H1 (cell line): ENCODE data around the gene GRIP1.

ENCODE experiments used
- EZH2 ChIP-seq: fragments of 200-600 bp; sonication (generic); IDR thresholded peaks from 2 replicates; pipeline ENCODE4 v1.7.1; 2012; ENCODE audit warnings: low read depth, mild to moderate bottlenecking, moderate library complexity, low read length, inconsistent platforms; ENCODE audit not compliant: severe bottlenecking
- SIN3A ChIP-seq, 2 experiments: IDR thresholded peaks in 1 of 2; conservative IDR thresholded peaks in 1 of 2; 2 replicates each; pipeline ENCODE4 v1.6.1; 2011 to 2012; ENCODE audit warnings: low read length in 2 of 2, improper control_type of control experiment in 1 of 2, low read depth in 1 of 2, mild to moderate bottlenecking in 1 of 2
- TAF1 ChIP-seq: IDR thresholded peaks from 2 replicates; pipeline ENCODE4 v1.6.1; 2011; ENCODE audit warnings: mild to moderate bottlenecking, low read depth, low read length
- TF ChIP-seq, protein P1 (sequence below), 3 experiments: IDR thresholded peaks; 1 replicate in 2 of 3; 2 replicates in 1 of 3; pipeline versions ENCODE4 v1.5.1 to v1.6.1; 2011; ENCODE audit warnings: low read length in 3 of 3, mild to moderate bottlenecking in 3 of 3, inconsistent platforms in 2 of 3, low read depth in 1 of 3, moderate library complexity in 1 of 3; ENCODE audit not compliant: insufficient read depth in 1 of 3; ENCODE audit errors: control extremely low read depth in 1 of 3

DNA sequence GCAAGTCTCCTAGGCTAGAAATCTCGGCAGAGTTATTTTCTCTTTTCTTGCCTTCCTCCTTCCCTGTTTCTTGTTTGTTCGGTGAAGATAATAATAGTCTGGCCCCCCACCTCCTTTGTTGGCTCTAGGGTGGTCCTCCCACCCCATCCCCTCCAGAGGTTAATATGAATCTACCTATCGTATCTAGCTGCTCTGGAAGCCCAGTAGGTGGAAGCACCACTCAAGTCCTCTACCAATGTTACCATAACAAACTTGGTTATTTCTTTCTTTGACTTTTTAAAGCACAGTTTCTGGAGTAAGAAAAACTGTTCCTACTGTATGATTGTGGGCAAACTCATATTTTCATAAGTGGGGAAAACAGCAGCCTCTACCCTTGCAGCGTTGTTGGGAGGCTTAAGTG lies 19.7 kb upstream of the GRIP1 start:
- TF ChIP-seq, protein P1, sequence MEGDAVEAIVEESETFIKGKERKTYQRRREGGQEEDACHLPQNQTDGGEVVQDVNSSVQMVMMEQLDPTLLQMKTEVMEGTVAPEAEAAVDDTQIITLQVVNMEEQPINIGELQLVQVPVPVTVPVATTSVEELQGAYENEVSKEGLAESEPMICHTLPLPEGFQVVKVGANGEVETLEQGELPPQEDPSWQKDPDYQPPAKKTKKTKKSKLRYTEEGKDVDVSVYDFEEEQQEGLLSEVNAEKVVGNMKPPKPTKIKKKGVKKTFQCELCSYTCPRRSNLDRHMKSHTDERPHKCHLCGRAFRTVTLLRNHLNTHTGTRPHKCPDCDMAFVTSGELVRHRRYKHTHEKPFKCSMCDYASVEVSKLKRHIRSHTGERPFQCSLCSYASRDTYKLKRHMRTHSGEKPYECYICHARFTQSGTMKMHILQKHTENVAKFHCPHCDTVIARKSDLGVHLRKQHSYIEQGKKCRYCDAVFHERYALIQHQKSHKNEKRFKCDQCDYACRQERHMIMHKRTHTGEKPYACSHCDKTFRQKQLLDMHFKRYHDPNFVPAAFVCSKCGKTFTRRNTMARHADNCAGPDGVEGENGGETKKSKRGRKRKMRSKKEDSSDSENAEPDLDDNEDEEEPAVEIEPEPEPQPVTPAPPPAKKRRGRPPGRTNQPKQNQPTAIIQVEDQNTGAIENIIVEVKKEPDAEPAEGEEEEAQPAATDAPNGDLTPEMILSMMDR (IDR thresholded peaks at IDR 0.05; ENCODE audit: control extremely low read depth in 1 of 3, insufficient read depth in 1 of 3, low read depth in 1 of 3, low read length in 3 of 3) = peak in 2 of 3 experiments; percentile 9 to 15; a peak in 2 of 4 replicates
- no peak for TF ChIP-seq TAF1
- no peak for TF ChIP-seq SIN3A (conservative IDR thresholded peaks at IDR 0.05 in 1 of 2, IDR thresholded peaks at IDR 0.05 in 1 of 2; ENCODE audit: low read depth in 1 of 2, low read length in 2 of 2)
- no peak for TF ChIP-seq EZH2
